ENCODE measurements around the gene POU2F2. TPM values are rescaled to one million over a fixed set of nuclear protein-coding genes. Genes with fewer than 3 reads are reported as not detected.

The POU2F2 gene
- total RNA-seq, 2 donors from 2014 or later = 0.11 to 0.83 TPM

DNA sequence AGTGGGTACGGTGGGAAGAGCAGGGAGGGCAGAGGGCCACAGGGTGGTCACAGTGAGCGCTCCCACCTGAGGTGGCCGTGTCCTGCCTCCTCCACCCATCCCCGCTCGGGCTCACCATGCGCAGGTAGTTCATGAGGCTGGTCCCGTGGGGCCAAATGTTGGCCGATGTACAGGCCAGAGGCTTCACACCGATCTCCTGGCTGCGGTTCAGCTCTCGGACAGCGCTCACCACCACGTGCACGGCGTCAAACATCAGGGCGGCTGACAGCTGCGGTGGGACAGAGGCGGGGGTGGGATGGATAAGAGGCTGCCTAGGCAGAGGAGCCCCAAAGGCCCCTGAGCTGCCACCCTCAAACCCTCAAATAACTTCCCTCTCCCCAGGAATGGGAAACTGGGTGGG is 78.0 kb downstream of the POU2F2 start:
- Histone ChIP-seq H3K27me3 (no peaks in the 10 kb centered on the region), H3K4me3 (no peak overlapping the region), H3K4me1 (peaks cover 0 to 15% of the 10 kb centered on the region in 2 donors), H3K36me3 (no peaks in the 10 kb centered on the region), H3K27ac (no peak overlapping the region), H3K9me3 (no peaks in the 10 kb centered on the region)
- TF ChIP-seq, protein P1, sequence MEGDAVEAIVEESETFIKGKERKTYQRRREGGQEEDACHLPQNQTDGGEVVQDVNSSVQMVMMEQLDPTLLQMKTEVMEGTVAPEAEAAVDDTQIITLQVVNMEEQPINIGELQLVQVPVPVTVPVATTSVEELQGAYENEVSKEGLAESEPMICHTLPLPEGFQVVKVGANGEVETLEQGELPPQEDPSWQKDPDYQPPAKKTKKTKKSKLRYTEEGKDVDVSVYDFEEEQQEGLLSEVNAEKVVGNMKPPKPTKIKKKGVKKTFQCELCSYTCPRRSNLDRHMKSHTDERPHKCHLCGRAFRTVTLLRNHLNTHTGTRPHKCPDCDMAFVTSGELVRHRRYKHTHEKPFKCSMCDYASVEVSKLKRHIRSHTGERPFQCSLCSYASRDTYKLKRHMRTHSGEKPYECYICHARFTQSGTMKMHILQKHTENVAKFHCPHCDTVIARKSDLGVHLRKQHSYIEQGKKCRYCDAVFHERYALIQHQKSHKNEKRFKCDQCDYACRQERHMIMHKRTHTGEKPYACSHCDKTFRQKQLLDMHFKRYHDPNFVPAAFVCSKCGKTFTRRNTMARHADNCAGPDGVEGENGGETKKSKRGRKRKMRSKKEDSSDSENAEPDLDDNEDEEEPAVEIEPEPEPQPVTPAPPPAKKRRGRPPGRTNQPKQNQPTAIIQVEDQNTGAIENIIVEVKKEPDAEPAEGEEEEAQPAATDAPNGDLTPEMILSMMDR (IDR thresholded peaks at IDR 0.05) = no peak
- DNase-seq (ENCODE audit: low spot score) = no peak

- Histone ChIP-seq H3K27me3 (no peaks in the 10 kb centered on the region), H3K9me3 (no peaks in the 10 kb centered on the region), H3K36me3 (no peaks in the 10 kb centered on the region), H3K27ac (no peak overlapping the region), H3K4me1 (peaks cover 0 to 15% of the 10 kb centered on the region in 2 donors), H3K4me3 (no peak overlapping the region)
- no peak for DNase-seq (ENCODE audit: low spot score)
- TF ChIP-seq, protein P1 (IDR thresholded peaks at IDR 0.05) = no peak
Measured at GRCh38 chr19:42053037-42053935, 79.0 kb downstream of the POU2F2 start.

DNA sequence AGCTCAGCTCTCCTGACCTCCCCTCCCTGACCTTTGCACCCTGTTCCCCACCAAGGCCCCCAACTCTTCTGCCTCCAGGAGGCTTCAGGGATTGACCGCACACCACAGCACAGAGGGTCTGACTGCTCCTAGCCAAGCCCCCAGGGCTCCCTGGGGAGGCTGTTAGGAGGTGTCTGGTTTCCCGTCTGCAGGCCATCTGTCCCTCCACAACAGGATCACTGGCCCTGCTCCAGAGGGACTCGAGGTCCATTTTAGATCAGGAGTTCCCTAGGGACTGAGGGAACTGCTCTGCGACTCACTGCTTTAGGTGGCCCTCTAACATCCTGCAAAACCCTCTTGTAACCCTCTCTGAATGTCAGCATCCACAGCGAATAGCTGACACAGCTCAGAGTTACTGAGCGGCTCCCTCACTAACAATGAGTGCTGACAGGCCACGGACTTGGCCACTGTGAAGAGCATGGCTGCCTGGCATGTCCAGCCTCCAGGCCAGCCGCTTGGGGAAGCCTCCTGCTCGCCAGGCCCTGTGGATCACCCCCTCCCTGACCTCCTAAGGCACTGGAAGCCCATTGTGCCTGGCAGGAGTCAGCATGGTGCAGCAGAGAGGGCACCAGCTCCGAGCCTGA is 79.9 kb downstream of the POU2F2 start:
- TF ChIP-seq, protein P1 (IDR thresholded peaks at IDR 0.05) = no peak
- no peak overlapping the region for H3K27ac ChIP-seq

GRCh38 chr19:42051166-42052115 is 80.8 kb downstream of the POU2F2 start:
- H3K27me3 ChIP-seq = no peaks in the 10 kb centered on the region
- no peak for DNase-seq (ENCODE audit: low spot score)
- TF ChIP-seq, protein P1 (IDR thresholded peaks at IDR 0.05) = no peak
- no peaks in the 10 kb centered on the region for H3K36me3 ChIP-seq
- H3K4me3 ChIP-seq = no peak overlapping the region
- H3K27ac ChIP-seq = no peak overlapping the region
- no peaks in the 10 kb centered on the region for H3K9me3 ChIP-seq
- H3K4me1 ChIP-seq = peaks cover 0 to 15% of the 10 kb centered on the region in 2 donors

More for the DNA sequence above, 79.9 kb downstream of the POU2F2 start:
- Histone ChIP-seq H3K36me3 (no peaks in the 10 kb centered on the region), H3K4me1 (peaks cover 0 to 15% of the 10 kb centered on the region in 2 donors), H3K4me3 (no peak overlapping the region), H3K9me3 (no peaks in the 10 kb centered on the region), H3K27me3 (no peaks in the 10 kb centered on the region)
- DNase-seq (ENCODE audit: low spot score) = no peak

DNA sequence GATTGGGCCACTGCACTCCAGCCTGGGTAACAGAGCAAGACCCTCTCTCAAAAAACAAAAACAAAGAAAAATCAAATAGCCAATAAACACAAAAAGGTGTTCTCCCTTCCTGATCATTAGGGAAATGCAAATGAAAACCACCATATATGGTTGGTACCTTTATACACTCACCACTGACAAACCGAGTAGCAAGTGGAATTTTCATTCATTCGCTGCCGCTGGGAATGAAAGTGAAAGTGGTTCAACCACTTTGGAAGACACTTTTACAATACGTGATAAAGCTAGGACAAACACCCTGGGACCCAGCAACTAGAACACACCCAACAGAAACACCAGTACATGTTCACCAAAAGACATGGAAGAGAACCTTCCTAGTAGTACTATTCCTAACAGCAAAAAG is 83.3 kb downstream of the POU2F2 start:
- no peaks in the 10 kb centered on the region for H3K36me3 ChIP-seq
- TF ChIP-seq, protein P1 (IDR thresholded peaks at IDR 0.05) = no peak
- H3K9me3 ChIP-seq = no peaks in the 10 kb centered on the region
- H3K4me1 ChIP-seq = peaks cover 0 to 15% of the 10 kb centered on the region in 2 donors
- H3K27me3 ChIP-seq = no peaks in the 10 kb centered on the region
- no peak overlapping the region for H3K27ac ChIP-seq
- H3K4me3 ChIP-seq = no peak overlapping the region
- DNase-seq (ENCODE audit: low spot score) = no peak

All from right atrium auricular region (tissue), 2 donors.